GM21737 (cell line): ENCODE results near the gene SP110.
"Not testable (repeated sequence)": the region's sequence is repeated elsewhere in the genome, so short reads cannot be mapped to it uniquely, and the experiment has no call there.

Experiments used
- ATAC-seq: cut with Tn5 transposase; IDR thresholded peaks from one replicate; pipeline ENCODE4 v1.9.1; 2021; ENCODE audit warnings: mild to moderate bottlenecking, moderate library complexity; ENCODE audit not compliant: unreplicated experiment

The SP110 gene

GRCh38 chr2:230225486-230225885 is 5.7 kb upstream of the SP110 start, which contains the start of gene SP140:
TSS of gene SP140 (plus strand) at chr2:230225736. CDS start at chr2:230225845, 109 bp downstream.
- peak; percentile 67 for ATAC-seq

GRCh38 chr2:230224458-230224857 is 4.7 kb upstream of the SP110 start:
- ATAC-seq, result no peak

GRCh38 chr2:230222829-230223228 is 3.0 kb upstream of the SP110 start:
- ATAC-seq, result not testable (repeated sequence)

GRCh38 chr2:230221493-230221892 is 1.7 kb upstream of the SP110 start:
- ATAC-seq, result no peak

GRCh38 chr2:230220347-230220969 is 674 bp upstream of the SP110 start:
- ATAC-seq, result no peak

DNA sequence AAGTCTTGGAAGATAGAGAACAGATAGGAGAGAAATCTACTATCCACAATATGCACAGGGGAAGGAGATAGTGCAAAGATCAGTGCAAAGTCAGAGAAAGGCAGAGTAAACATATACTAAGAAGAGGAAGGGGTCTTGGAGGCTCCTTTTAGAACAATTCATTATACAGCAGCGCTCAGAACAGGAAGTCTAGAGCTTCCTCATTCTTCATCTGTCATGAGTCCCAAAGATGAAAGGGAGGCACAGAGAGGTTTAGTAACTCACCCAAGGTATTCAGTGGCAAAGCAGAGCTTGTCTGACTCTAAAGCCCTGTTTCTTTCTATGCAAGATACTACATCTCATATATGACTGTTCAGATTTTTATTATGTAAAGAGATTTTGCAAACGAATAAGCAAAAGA is 1.4 kb downstream of the SP110 start:
- ATAC-seq, result no peak

DNA sequence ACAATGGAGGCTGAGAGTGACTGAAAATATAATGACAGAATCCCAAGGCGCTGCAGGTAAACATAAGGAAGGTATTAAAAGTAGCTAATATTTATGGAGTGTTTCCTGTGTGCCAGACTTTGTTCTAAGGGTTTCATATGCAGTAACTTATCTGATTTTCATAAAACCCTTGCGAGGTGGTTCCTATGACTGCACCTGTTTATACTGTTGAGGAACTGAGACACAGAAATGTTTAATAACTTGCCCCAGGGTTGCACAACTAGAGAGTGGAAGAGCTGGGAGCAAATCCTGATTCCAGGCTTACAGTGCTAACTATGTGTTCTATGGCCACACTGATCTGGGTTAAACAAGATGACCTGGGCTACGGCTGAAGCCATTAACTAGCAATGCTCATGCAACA is 2.4 kb downstream of the SP110 start:
- ATAC-seq, result no peak

DNA sequence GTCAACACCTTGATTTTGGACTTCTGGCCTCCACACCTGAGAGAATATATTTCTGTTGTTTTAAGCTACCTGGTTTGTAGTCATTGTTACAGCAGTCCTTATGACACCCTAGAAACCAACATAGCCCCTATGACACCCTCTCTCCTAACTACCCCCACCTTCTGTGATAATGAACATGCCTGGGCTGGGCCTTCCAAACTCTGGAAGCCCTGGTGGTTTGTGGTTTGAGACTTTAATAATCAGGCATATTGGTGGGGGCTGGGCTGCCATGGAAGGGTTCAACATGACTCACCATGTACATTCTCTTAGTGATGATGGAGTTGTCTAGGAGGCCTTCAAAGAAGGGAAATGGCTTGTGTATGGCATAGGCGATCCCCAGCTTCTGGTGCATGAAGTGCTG is 3.3 kb downstream of the SP110 start:
- no peak for ATAC-seq

DNA sequence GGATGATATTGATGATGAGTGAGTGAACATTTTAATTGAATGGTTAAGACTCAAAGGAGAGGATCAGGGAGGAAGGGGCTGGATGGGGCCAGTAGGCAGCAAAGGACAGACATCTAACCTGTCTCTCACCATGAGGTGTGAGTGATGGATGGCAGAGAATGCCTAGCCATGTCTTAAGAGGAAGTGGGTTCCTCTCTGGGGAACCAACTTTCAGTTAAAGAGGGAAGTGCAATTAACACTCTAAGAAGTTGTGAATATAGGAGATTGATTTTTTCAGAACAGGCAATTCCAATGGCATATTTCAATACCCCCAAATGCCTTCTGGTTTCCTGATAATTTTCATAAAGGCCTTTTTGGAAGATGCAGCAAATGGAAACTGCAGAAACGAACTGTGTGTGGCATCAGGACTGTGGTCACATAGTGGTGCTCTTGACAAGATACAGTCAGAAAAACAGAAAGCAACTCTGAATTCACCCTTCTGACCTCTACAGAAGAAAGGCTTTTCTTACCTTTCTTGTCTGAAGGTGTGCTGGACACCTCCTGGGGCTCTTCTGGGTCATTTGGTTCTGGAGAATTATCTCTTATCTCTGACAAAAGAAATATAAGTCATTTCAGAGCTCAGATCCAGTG is 10.2 kb downstream of the SP110 start:
- ATAC-seq, result no peak

DNA sequence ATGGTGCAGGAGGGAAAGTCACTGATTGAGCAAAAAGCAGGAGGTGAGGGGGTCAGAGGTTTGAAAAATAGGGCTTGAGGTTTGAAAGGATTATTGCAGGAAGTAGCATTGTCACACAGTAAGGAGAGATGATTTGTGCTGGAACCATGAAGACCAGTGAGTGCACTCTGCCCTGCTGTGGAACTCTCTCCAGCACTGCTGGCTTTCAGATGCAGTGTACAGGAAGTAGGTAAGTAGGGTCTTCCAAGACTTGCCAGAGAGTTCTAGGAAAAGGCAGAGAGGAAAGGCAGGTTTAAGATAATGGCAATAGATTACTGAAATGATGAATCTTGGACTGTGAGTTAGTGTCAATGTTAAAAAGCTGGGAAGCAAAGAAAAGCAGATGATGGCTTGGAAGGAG is 11.2 kb downstream of the SP110 start:
- no peak for ATAC-seq

DNA sequence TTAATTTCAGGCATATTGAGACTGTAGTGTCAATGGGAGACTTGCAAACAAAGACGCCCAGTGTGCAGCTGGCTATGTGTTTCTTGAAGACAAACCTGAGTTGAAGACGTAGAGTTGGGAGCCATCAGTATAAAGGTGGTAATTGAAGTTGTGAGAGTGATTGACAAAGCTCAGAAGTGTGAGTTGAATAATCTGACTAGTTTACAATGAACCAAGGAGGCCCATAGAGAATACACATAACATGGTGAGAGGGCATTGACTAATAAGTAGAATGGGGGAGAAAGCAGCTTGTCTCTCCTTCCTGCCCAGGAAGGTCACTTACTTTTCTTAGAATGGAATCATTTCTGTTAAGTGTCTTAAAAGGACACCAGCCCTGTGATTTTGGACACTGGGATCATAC is 14.1 kb downstream of the SP110 start:
- no peak for ATAC-seq

DNA sequence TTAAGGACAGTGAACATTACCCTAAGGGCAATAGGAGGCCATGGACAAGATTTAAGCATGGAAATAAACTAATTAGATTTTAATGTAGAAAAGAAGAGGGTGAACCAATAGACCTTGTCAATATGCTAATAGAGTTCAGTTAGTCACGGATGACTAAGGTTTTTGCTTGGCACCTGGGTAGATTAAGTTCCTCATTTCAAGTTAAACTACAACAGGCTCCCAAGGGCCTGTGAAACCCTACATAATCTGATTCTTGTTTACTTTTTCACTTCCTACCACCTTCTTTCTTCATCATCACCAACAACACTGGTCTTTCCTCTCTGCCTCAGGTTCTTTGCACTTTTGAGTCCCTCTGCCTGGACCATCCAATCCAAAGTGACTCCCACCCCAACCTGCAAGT is 14.8 kb downstream of the SP110 start:
- peak; percentile 50 for ATAC-seq

- ATAC-seq, result no peak
Measured at GRCh38 chr2:230203110-230203676, 16.6 kb downstream of the SP110 start.

DNA sequence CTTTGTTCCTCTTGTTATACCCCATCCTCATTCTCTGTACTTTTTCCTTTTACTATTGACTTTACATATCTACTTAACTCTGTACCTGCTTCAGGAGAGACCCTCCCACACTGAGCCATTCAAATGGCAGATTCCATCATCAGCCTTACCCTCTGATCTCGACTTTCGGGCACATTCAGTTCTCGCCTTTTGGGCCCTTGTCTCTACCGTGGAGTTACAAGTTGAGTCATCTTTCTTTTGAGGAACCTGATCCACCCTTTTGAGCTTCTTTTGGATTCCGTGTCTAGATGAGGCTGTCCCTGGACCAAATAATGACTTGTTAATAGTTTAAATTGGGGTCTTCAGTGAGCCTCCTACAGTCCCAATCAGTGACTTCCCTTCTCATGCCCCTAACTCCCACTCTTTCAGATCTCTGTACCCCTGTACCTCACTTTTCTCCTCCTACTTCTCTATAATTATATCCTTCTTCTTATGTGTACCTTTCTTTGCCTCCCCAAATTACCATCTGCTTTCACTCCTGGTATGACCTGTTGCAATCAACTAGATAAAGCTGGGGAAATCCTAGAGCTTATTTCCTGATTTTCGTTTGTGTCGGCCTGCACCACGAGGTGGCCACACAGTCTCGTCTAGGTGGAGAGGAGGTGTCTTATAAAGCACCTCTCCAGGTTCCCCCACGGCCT is 17.2 kb downstream of the SP110 start:
- ATAC-seq, result no peak

GRCh38 chr2:230184727-230185578 is 34.8 kb downstream of the SP110 start:
- ATAC-seq, result no peak

- ATAC-seq, result no peak
Measured at GRCh38 chr2:230181195-230181594, 38.6 kb downstream of the SP110 start.

- no peak for ATAC-seq
Measured at GRCh38 chr2:230179907-230180306, 39.9 kb downstream of the SP110 start.

DNA sequence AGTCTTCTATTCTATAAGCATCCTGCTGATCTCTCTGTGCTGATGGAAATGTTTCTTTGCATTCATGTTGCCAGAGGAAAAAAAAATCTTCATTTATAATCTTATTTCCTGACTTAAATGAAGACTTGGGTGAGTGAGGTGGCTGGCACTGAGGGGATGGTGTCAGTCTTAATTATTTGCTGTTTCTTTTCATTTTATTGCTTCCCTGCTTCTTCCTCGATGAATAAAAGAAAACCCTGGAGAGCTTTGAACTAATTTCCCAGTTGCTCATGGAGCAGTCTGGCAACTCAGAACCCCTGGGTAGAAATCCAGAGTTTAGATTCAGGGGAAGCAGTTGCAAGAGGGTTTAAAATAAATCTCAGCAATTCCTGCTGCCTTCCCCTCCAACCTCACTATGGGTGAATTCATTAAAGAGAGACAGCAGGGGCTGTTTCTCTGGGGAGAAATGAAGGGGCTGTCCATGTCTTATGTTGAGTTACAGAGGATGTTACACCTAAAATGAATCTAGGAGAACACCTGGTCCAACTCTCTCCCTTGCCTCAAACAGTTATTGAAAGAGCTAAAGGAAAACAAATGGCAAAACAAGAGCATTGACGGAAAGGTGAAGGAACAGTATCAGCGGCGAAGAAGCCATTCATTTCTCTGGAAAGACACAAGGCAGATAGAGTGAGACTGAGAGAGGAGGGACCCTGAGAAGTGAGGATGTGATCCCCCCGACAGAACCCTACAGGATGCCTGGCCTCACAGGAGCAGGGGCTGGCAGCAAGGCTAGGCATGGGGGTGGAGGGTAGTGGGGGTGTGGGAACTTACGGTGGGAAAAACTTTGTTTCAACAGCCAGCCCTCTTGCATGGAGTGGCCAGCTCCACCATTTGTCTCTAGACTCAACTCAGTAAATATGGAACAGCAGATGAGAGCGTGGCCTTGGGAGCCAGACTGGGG is 41.0 kb downstream of the SP110 start:
- ATAC-seq, result no peak

DNA sequence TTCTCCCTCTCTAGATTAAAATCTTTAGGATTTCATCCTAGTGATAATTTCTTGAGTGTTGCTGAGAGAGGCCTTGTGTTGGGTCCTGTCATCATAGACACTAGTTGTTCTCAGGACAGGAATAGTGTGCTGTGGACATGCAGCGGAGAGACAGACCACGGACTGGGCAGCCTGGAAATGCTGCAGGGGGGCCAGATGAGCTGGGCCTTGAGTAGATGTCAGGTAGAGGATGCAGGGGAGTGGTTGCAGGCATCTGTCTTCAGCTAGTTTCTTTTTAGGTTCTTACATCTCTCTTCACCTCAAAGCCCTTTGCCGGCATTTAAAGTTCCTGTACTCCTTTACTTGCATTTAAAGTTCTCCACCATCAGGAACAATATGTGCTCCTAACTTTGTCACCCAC is 42.8 kb downstream of the SP110 start:
- ATAC-seq, result no peak

GRCh38 chr2:230174466-230174865 is 45.3 kb downstream of the SP110 start:
- no peak for ATAC-seq
